ENCODE results near the gene NMB.
"Not testable (repeated sequence)": the region's sequence is repeated elsewhere in the genome, so short reads cannot be mapped to it uniquely, and the experiment has no call there.

The NMB gene

GRCh38 chr15:84656972-84657371 is 1.0 kb downstream of the NMB start:
- no peak for DNase-seq

DNA sequence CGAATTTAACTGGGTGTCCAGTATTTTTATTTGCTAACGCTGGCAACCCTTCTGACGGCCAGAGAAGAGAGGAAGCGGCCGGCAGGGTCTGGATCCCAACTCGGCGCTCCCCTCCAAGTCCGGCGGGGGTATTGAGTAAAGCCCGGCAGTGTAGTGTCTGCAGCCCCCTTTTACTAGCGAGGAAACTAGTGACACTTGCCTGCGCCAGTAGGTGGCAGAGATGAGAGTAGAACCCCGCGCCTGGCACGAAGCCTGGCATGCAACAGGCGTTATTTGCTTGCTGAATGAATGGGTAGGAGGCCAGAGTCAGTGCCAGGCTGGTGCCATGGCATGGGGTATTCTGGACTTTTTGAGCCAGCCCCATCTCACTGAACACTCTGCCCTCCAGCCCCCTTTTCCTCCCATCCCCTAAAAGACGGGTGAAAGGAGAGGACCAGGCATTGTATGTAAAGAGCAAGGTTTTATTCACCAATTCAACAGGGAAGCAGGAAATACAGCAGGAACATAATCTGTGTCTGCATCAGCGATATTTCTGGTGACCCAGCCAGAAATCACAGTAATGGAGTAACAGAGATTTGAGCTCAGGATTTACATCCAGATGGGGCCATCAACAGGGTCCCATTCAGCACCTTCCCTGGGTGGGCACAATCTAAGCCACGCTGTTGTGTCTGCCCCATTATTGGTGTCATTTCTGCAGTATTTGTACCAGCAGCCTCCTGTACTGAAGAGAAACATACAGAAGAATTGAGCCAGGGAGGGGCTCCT is 3.1 kb downstream of the NMB start:
- peak; percentile 17 to 91 (median 74) for DNase-seq

GRCh38 chr15:84653910-84654688 is 3.9 kb downstream of the NMB start, which contains the start of gene WDR73:
TSS of gene WDR73 (minus strand) at chr15:84654283. CDS start at chr15:84654274, 9 bp downstream.
- DNase-seq: peak; percentile 71 to 99 (median 97)

DNA sequence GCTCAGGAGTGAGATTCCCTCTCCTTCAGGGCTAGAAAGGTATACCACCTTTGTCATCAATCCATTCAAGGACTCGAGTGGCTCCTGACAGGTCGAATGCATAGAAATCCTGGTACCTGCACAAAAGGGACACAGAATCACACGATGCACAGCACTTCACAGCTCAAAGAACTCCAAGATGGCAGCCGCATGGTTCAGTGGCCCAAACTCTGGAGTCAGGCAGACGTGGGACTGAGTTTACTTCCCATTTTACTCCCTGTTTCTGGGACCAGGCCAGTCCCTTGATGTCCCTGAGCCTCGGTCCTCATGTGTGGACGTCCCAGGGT is 4.5 kb downstream of the NMB start:
- DNase-seq: peak in 5 of 58 donors; percentile 47 to 67 (median 56)

DNA sequence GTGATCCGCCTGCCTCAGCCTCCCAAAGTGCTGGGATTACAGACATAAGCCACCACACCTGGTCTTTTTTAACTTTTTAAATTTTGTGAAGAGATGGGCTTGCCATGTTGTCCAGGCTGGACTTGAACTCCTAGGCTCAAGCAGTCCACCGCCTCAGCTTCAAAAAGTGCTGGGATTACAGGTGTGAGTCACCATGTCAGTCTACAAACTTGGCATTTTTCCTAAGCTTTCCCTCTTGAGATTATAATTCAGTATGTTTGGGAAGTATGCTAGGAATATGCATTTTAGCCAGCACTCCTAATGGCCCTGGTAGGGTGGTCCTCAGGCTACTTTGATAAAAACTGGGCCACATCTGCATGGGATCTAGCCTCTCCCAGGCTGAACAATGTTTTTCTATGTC is 8.3 kb downstream of the NMB start:
- no peak for DNase-seq

DNA sequence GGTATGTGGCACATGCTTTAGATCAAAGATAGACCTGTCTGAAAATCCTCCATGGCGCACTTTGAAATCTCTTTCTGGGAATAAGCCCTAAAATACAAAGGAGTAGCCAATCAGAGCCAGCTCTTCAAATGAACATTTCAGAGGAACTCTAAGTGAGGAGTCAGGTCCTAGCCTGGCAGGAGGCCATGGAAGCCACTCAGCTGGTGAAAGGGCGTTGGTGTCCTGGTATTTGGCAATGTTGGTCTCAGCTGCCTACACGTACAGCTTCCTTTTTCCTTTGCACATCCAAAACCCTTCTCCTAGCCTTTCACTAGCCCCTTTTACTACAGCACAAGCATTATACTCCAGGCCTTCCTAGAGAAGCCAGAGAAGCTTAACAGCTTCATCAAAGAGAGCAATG is 9.5 kb downstream of the NMB start:
- peak in 1 of 58 donors; percentile 19 for DNase-seq

DNA sequence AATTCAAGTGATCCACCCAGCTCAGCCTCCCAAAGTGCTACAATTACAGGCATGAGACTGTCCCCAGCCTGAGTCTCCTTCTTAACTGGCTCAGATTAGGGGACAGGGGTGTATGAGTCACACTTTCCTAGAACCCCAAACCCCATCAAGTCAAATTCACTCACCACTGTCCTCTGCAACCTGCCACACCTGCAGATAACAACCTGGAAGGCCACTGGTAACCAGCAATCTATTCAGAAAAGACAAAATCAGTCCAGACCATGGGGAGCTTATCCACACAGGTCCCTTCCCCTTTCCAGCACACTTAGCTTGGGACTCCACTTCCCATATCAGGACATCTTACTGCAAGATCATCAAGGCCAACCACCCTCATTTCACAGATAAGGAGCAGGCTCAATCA is 10.3 kb downstream of the NMB start:
- no peak for DNase-seq

DNA sequence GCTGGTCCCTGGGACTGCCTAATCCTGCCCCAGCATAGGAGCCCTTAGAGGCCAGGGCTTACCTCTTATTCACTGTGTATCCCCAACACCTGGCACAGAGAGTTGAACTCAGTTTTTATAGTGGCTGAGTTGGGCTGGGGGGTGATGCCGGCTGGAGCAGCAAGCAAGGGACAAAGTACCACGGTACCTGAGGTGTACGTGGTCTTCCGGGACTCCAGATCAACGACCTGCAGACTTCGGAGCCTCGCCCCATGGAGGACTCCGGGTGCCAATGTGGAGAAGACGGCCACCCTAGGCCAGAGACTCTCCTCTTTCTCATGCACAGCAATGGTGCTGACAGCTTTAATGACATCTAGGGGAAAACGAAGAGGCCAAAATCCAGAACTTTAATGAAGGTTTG is 12.0 kb downstream of the NMB start:
- DNase-seq: no peak

- peak in 7 of 58 donors; percentile 8 to 28 (median 15) for DNase-seq
Observed at GRCh38 chr15:84645496-84645895, 12.5 kb downstream of the NMB start.

GRCh38 chr15:84643838-84644237 is 14.2 kb downstream of the NMB start:
- no peak for DNase-seq

DNA sequence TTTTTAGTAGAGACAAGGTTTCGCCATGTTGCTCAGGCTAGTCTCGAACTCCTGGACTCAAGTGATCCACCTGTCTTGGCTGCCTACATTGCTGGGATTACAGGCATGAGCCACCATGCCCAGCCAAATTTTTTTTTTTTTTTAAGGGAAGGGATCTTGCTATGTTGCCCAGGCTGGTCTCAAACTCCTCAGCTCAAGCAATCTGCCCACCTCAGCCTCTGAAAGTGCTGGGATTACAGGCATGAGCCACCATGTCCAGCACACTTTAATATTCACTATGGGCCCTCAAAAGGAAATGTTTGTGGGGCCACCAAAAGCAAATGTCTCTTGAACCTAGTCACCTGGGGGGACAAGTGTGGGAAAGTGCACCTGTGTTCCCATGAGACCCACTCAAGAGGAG is 15.4 kb downstream of the NMB start:
- not testable (repeated sequence) for DNase-seq

DNA sequence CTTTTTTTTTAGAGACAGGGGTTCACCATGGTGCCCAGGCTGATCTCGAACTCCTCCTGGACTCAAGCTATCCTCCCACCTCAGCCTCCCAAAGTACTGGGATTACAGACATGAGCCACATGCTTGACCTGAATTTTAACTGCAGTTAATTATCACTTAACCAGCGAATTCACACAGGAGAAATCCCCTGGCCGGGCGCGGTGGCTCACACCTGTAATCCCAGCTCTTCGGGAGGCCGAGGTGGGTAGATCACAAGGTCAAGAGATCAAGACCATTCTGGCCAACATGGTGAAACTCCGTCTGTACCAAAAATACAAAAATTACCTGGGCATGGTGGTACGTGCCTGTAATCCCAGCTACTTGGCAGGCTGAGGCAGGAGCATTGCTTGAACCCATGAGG is 16.1 kb downstream of the NMB start:
- DNase-seq: not testable (repeated sequence)

DNA sequence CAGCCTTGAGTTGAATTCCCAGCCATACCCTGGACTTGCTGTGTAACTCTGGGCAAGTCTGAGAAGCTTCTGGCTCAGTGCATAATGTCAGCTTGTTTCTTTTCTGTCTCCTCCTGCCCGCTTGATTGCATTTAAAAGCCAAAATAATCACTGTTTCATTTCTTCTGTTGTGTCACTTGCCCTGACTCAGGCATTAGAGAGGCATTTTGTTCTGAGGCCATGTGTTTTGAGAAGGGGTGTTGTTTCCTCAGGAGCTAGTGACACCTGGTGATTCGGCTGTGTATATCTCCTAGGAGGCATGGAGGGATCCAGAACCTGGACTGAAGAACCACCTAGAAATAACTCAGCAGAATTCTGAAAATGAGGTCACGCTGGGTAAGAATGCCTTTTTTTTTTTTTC is 19.9 kb downstream of the NMB start:
- peak in 15 of 58 donors; percentile 6 to 60 (median 21) for DNase-seq

GRCh38 chr15:84634228-84634837 is 23.7 kb downstream of the NMB start:
- no peak for DNase-seq

DNA sequence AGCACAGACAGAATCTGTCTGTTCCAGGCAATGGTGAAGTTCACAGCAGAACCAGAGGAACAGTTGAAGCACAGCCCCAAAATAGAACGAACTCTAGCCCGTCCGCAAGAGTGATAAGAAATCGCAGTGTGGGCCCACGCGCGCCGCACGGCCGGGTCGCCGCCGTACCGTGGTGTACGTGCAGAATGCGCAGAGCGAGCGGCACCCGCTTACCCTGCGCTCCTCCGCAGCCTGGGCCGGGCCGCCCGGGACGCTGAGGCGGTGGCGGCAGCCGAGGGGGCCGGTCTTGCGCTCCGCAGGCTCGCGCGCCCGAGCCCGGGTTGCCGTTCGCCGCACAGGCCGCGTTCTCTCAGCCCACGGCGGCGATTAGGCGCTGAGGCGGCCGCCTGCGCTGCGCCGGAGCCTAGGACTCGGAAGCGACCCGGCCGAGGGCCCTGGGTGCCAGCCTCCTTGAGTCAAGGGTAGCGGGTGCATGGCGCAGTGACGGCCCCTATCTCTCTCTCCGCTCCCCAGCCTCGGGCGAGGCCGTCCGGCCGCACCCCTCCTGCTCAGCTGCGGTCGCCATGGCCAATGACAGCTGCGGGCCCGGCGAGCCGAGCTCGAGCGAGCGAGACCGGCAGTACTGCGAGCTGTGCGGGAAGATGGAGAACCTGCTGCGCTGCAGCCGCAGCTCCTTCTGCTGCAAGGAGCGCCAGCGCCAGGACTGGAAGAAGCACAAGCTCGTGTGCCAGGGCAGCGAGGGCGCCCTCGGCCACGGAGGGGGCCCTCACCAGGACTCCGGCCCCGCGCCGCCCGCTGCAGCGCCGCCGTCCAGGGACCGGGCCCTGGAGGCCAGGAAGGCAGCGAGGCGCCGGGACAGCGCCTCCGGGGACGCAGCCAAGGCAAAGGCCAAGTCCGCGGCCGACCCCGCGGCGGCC is 24.4 kb downstream of the NMB start:
- DNase-seq: peak in 50 of 58 donors; percentile 20 to 82 (median 60)

GRCh38 chr15:84631706-84632272 is 26.2 kb downstream of the NMB start:
- DNase-seq: no peak

GRCh38 chr15:84629033-84629432 is 29.0 kb downstream of the NMB start:
- no peak for DNase-seq

DNA sequence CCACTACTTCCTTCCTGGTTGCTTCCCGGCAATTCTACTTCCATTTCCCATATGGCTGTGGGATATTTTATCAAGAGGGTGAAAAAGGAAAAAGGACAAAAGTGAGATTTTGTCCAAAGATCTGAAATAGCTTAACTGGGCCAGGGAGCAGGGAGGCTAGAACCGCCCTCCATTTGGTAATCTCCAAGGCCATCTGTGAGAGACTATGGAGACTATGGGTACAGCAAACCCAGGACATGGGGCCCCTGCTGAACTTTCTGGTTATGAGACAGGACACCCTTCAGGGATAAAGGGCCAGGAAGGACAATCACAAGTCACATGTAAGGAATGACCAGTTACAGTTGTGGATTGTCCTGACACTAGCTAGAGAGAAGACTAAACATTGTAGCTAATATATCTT is 32.9 kb downstream of the NMB start:
- no peak for DNase-seq

DNA sequence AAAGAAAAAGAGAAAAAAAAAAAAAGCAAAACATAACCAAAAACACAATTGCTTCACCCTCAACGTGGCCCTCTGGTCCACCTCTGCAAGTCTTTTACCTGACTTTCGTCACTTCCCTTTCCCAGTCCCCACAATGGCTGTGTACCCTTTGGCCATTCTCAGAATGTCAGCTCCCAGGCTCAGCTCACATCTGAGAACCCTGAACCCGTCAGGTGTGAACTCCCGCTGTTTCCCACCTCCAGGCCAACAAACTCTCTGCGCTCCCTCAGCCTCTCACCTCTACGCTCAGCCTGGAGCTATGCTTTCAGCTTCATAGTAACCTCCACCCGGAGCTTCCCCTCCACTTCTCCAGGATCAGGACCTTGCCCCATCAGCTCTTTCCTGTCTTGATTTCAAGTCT is 33.6 kb downstream of the NMB start:
- DNase-seq: no peak

GRCh38 chr15:84621358-84621979 is 36.5 kb downstream of the NMB start:
- no peak for DNase-seq
